Caki2 (cell line): ENCODE measurements around the gene GRK1. TPM values are rescaled to one million over a fixed set of nuclear protein-coding genes. Genes with fewer than 3 reads are reported as not detected.
A peak's percentile ranks its signal among the peaks of the same experiment; 100 is the strongest.
"Not testable (repeated sequence)": the region's sequence is repeated elsewhere in the genome, so short reads cannot be mapped to it uniquely, and the experiment has no call there.

Experiments used
- DNase-seq: peaks from one replicate; pipeline ENCODE4 v3.0.0-alpha.2; 2015; ENCODE audit warnings: low read depth
- in situ Hi-C: cut with HindIII; loops from 2 replicates; pipeline ENCODE4 v1.10.0; 2016; ENCODE audit warnings: low sequenced_read_pairs, low pct_unique_long_range_greater_than_20kb, mixed read lengths
- total RNA-seq: library from RNA; depleted of rRNA; stranded (reverse); fragments of >200 nt; shearing (Covaris generic); gene quantifications from 2 replicates; pipeline ENCODE4 v1.2.3, GENCODE V29; 2014; ENCODE audit warnings: low replicate concordance

The GRK1 gene
- total RNA-seq, 1 experiment from 2014 or later, result not detected

GRCh38 chr13:113746671-113747070 is 79.7 kb downstream of the GRK1 start:
- in situ Hi-C loops, result no loop called here
- DNase-seq, result no peak

- DNase-seq, result no peak
- in situ Hi-C loops, result no loop called here
Observed at GRCh38 chr13:113747291-113747833, 80.3 kb downstream of the GRK1 start.

GRCh38 chr13:113748101-113748861 is 81.3 kb downstream of the GRK1 start:
- in situ Hi-C loops, result no loop called here
- no peak for DNase-seq

GRCh38 chr13:113748862-113749451 is 81.9 kb downstream of the GRK1 start:
- in situ Hi-C loops, result no loop called here
- DNase-seq, result no peak

GRCh38 chr13:113749507-113749906 is 82.5 kb downstream of the GRK1 start:
- no peak for DNase-seq
- in situ Hi-C loops, result no loop called here

- no peak for DNase-seq
- in situ Hi-C loops, result no loop called here
Observed at GRCh38 chr13:113749967-113750366, 82.9 kb downstream of the GRK1 start.

GRCh38 chr13:113750554-113751399 is 83.8 kb downstream of the GRK1 start:
- in situ Hi-C loops, result no loop called here
- no peak for DNase-seq

- no peak for DNase-seq
- in situ Hi-C loops, result no loop called here
Observed at GRCh38 chr13:113751491-113751890, 84.5 kb downstream of the GRK1 start.

- in situ Hi-C loops, result not testable (repeated sequence)
Observed at GRCh38 chr13:113752211-113752986, 85.4 kb downstream of the GRK1 start.

GRCh38 chr13:113753171-113753570 is 86.2 kb downstream of the GRK1 start:
- in situ Hi-C loops, result no loop called here
- no peak for DNase-seq

More at GRCh38 chr13:113752211-113752986, 85.4 kb downstream of the GRK1 start:
- DNase-seq, result not testable (repeated sequence)

GRCh38 chr13:113754242-113754641 is 87.2 kb downstream of the GRK1 start:
- DNase-seq, result no peak
- in situ Hi-C loops, result no loop called here

GRCh38 chr13:113754691-113755090 is 87.7 kb downstream of the GRK1 start:
- in situ Hi-C loops, result no loop called here
- no peak for DNase-seq

GRCh38 chr13:113756441-113757097 is 89.5 kb downstream of the GRK1 start:
- DNase-seq, result no peak
- in situ Hi-C loops, result no loop called here

GRCh38 chr13:113758651-113759524 is 91.9 kb downstream of the GRK1 start, which contains the start of gene TMEM255B:
TMEM255B (plus strand) TSS chr13:113759226; CDS start chr13:113759270, 44 bp downstream.
- in situ Hi-C loops, result no loop called here
- peak; percentile 33 for DNase-seq

- in situ Hi-C loops, result no loop called here
- no peak for DNase-seq
Observed at GRCh38 chr13:113759525-113760137, 92.6 kb downstream of the GRK1 start.

GRCh38 chr13:113761136-113761535 is 94.1 kb downstream of the GRK1 start:
- DNase-seq, result no peak
- in situ Hi-C loops, result no loop called here
